ENCODE data around the gene CXXC5.

GRCh38 chr5:139619861-139620260 lies 28.3 kb upstream of the CXXC5 start:
- TF ChIP-seq CTCF (IDR thresholded peaks at IDR 0.05; ENCODE audit: poor library complexity) (no peak), EZH2 (IDR thresholded peaks at IDR 0.05; ENCODE audit: borderline replicate concordance) (no peak), EZH2phosphoT487 (IDR thresholded peaks at IDR 0.05; ENCODE audit: low read depth, severe bottlenecking, unreplicated experiment) (no peak)
